Endothelial cell of umbilical vein (primary cell): ENCODE measurements around the gene MYRIP. TPM values are rescaled to one million over a fixed set of nuclear protein-coding genes. Genes with fewer than 3 reads are reported as not detected.

ENCODE experiments used
- BruUV-seq: library from RNA; stranded (reverse); fragments of 400-500 nt; replicated peaks from 2 replicates; lab custom pipeline; 2021; lab: Mats Ljungman, UMichigan
- CTCF ChIA-PET: fragments of 300-600, 350-600 bp; sonication (Branson Sonifier 250); formaldehyde crosslinking; loops from one replicate; lab custom pipeline; 2021; ENCODE audit warnings: antibody characterized with exemption, inconsistent platforms; lab: Charles Lee
- POLR2A ChIA-PET: fragments of 300-600, 350-600 bp; sonication (Branson Sonifier 250); formaldehyde crosslinking; loops from one replicate; lab custom pipeline; 2021; ENCODE audit warnings: antibody characterized with exemption, inconsistent platforms; lab: Charles Lee
- DNase-seq: peaks from one replicate; pipeline ENCODE4 v3.0.0-alpha.2; 2011; ENCODE audit warnings: low read depth, low spot score
- FAIRE-seq: peaks from 2 replicates; lab custom pipeline; 2011; peaks lifted over from hg19 to GRCh38; lab: Jason Lieb, UNC
- H2AFZ ChIP-seq: 2 replicates; pipeline ENCODE4 v1.6.0; 2012; ENCODE audit warnings: low read depth, low read length, control low read depth, inconsistent platforms
- H3K27ac ChIP-seq: 2 replicates; pipeline ENCODE4 v1.5.1; 2011; ENCODE audit warnings: low read depth, mild to moderate bottlenecking, control low read depth, low read length, moderate library complexity; ENCODE audit not compliant: insufficient read depth
- H3K27me3 ChIP-seq, 2 experiments: 2 replicates each; pipeline versions ENCODE4 v1.6.0 to v1.6.1; 2011; ENCODE audit warnings: low read length in 2 of 2, mixed read lengths in 1 of 2; ENCODE audit not compliant: control insufficient read depth in 2 of 2, insufficient read depth in 2 of 2
- H3K36me3 ChIP-seq, 2 experiments: 2 replicates in 1 of 2; 3 replicates in 1 of 2; pipeline ENCODE4 v1.5.1; 2011; ENCODE audit warnings: low read length in 2 of 2, mild to moderate bottlenecking in 1 of 2, moderate library complexity in 1 of 2; ENCODE audit not compliant: control insufficient read depth in 2 of 2, insufficient read depth in 2 of 2; ENCODE audit errors: extremely low read depth in 1 of 2
- H3K4me1 ChIP-seq: 3 replicates; pipeline ENCODE4 v1.5.1; 2011; ENCODE audit warnings: mild to moderate bottlenecking, low read length; ENCODE audit not compliant: control insufficient read depth, insufficient read depth; ENCODE audit errors: extremely low read depth
- H3K4me2 ChIP-seq: 2 replicates; pipeline ENCODE4 v1.6.1; 2011; ENCODE audit warnings: low read length, control low read depth, mixed read lengths; ENCODE audit not compliant: insufficient read depth
- H3K4me3 ChIP-seq, 3 experiments: fragments of 200-600 bp in 1 of 3; sonication (generic), shearing (Covaris generic) in 1 of 3; replicated peaks in 1 of 3; 2 replicates each; pipeline ENCODE4 v1.5.1; 2011 to 2016; ENCODE audit warnings: control low read depth in 3 of 3, low read length in 3 of 3, mild to moderate bottlenecking in 2 of 3, inconsistent platforms in 1 of 3, low read depth in 1 of 3, moderate library complexity in 1 of 3; ENCODE audit not compliant: insufficient read depth in 1 of 3
- H3K79me2 ChIP-seq: 2 replicates; pipeline ENCODE4 v1.6.0; 2012; ENCODE audit warnings: low read length, inconsistent platforms; ENCODE audit not compliant: control insufficient read depth, insufficient read depth
- H3K9ac ChIP-seq: replicated peaks from 2 replicates; pipeline ENCODE3; 2011; ENCODE audit warnings: low read length, control low read depth; ENCODE audit not compliant: insufficient read depth; ENCODE audit errors: extremely low read depth
- H3K9me1 ChIP-seq: replicated peaks from 3 replicates; pipeline ENCODE4 v1.6.0; 2011; ENCODE audit warnings: mild to moderate bottlenecking, low read length; ENCODE audit not compliant: control insufficient read depth, insufficient read depth; ENCODE audit errors: extremely low read depth
- H3K9me3 ChIP-seq: replicated peaks from 2 replicates; pipeline ENCODE4 v1.5.1; 2012; ENCODE audit warnings: low read length, inconsistent platforms; ENCODE audit not compliant: control insufficient read depth, insufficient read depth
- H4K20me1 ChIP-seq: replicated peaks from 2 replicates; pipeline ENCODE3; 2011; ENCODE audit warnings: mild to moderate bottlenecking, low read length; ENCODE audit not compliant: control insufficient read depth, insufficient read depth; ENCODE audit errors: extremely low read depth
- EZH2 ChIP-seq: IDR thresholded peaks from 2 replicates; pipeline ENCODE4 v1.6.1; 2012; ENCODE audit warnings: borderline replicate concordance, low read depth, mild to moderate bottlenecking, moderate library complexity, low read length, inconsistent platforms; ENCODE audit not compliant: severe bottlenecking
- FOS ChIP-seq: IDR thresholded peaks from 2 replicates; pipeline ENCODE4 v1.6.1; 2011; ENCODE audit warnings: mild to moderate bottlenecking, low read length, moderate library complexity, borderline replicate concordance; ENCODE audit not compliant: insufficient read depth
- GATA2 ChIP-seq: IDR thresholded peaks from 2 replicates; pipeline ENCODE4 v1.7.0; 2011; ENCODE audit warnings: low read depth, mild to moderate bottlenecking, moderate library complexity, mixed read lengths, low read length; ENCODE audit not compliant: insufficient read length, insufficient read depth
- JUN ChIP-seq: IDR thresholded peaks from 2 replicates; pipeline ENCODE4 v1.6.1; 2011; ENCODE audit warnings: borderline replicate concordance, low read depth; ENCODE audit not compliant: insufficient read length, insufficient read depth
- MYC ChIP-seq: IDR thresholded peaks from one replicate; pipeline ENCODE4 v1.6.1; 2011; ENCODE audit warnings: mild to moderate bottlenecking, low read depth, low read length
- POLR2A ChIP-seq: IDR thresholded peaks from 2 replicates; pipeline ENCODE4 v1.6.1; 2012; ENCODE audit warnings: low read depth, mild to moderate bottlenecking, control low read depth, low read length
- POLR2AphosphoS5 ChIP-seq: IDR thresholded peaks from 2 replicates; pipeline ENCODE4 v1.6.1; 2012; ENCODE audit warnings: low read depth, mild to moderate bottlenecking, control low read depth, low read length, moderate library complexity; ENCODE audit not compliant: insufficient read depth
- dilution Hi-C: fragments of 300-500 bp; cut with MboI; formaldehyde crosslinking; loops from one replicate; pipeline ENCODE4 v1.15.0; 2019; ENCODE audit warnings: low sequenced_read_pairs; ENCODE audit not compliant: extremely low pct_ligation_motif_present
- intact Hi-C: fragments of 100-400 bp; cut with micrococcal nuclease; formaldehyde crosslinking; loops from one replicate; pipeline ENCODE4 v1.10.0; 2022
- polyA plus RNA-seq, 4 experiments: library from polyadenylated mRNA; depleted of rRNA in 3 of 4; stranded (reverse) in 3 of 4; unstranded in 1 of 4; fragments of >200 nt; gene quantifications; 2 replicates each; pipeline versions ENCODE4 v1.2.1 to v1.2.3, GENCODE V29; 2011 to 2012; ENCODE audit warnings: missing spikeins in 1 of 4
- total RNA-seq: library from RNA; stranded (reverse); gene quantifications from 2 replicates; pipeline ENCODE4 v1.2.3, GENCODE V29; 2021
- TF ChIP-seq, protein P1 (sequence below), 2 donors: IDR thresholded peaks; 1 replicate in 1 of 2; 2 replicates in 1 of 2; pipeline ENCODE4 v1.5.1; 2011; ENCODE audit warnings: low read length in 2 of 2, mild to moderate bottlenecking in 2 of 2, moderate library complexity in 2 of 2, control low read depth in 1 of 2, inconsistent platforms in 1 of 2, low read depth in 1 of 2; ENCODE audit not compliant: insufficient read depth in 1 of 2; ENCODE audit errors: extremely low read depth in 1 of 2
- TF ChIP-seq, protein P2 (sequence below): IDR thresholded peaks from 2 replicates; pipeline ENCODE4 v1.6.1; 2011; ENCODE audit not compliant: insufficient read depth, insufficient read length

The MYRIP gene
- total and polyA plus RNA-seq, 2 donors (not counting 3 experiments of a cell fraction or from before 2014, with no cell fraction given) = 6.7 to 11.9 TPM

DNA sequence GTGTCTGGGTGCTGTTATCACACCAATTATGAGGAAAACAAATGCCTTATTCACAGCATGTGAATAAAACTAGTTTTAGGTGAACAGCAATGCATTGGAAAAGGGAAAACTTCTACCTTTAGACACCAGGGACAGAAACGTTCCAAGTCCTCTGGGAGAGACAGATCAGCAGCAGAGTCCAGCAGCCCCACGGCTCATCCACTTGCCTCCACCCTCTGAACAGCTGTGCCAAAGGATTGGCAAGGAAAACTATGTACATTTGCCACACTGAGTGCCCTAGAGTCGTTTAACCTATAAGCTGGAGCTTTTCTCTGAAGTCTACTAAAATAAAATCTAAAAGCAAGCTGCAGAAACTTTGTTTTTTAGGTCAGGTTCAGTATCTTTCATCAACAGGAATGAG is 392.4 kb downstream of the MYRIP start:
- no peaks in the 10 kb centered on the region for H3K79me2 ChIP-seq
- no peak for FAIRE-seq
- no peak for DNase-seq
- no peaks in the 10 kb centered on the region for H3K36me3 ChIP-seq
- no peak for TF ChIP-seq MYC
- TF ChIP-seq, protein P1, sequence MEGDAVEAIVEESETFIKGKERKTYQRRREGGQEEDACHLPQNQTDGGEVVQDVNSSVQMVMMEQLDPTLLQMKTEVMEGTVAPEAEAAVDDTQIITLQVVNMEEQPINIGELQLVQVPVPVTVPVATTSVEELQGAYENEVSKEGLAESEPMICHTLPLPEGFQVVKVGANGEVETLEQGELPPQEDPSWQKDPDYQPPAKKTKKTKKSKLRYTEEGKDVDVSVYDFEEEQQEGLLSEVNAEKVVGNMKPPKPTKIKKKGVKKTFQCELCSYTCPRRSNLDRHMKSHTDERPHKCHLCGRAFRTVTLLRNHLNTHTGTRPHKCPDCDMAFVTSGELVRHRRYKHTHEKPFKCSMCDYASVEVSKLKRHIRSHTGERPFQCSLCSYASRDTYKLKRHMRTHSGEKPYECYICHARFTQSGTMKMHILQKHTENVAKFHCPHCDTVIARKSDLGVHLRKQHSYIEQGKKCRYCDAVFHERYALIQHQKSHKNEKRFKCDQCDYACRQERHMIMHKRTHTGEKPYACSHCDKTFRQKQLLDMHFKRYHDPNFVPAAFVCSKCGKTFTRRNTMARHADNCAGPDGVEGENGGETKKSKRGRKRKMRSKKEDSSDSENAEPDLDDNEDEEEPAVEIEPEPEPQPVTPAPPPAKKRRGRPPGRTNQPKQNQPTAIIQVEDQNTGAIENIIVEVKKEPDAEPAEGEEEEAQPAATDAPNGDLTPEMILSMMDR (IDR thresholded peaks at IDR 0.05; ENCODE audit: extremely low read depth in 1 of 2, insufficient read depth in 1 of 2, low read depth in 1 of 2, low read length in 2 of 2) = no peak
- TF ChIP-seq, protein P2, sequence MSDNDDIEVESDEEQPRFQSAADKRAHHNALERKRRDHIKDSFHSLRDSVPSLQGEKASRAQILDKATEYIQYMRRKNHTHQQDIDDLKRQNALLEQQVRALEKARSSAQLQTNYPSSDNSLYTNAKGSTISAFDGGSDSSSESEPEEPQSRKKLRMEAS = no peak
- no peak for TF ChIP-seq POLR2AphosphoS5
- no peak for TF ChIP-seq JUN
- no peak for TF ChIP-seq EZH2
- TF ChIP-seq POLR2A = no peak
- TF ChIP-seq FOS = no peak
- no peak for TF ChIP-seq GATA2
- H3K9me3 ChIP-seq = no peaks in the 10 kb centered on the region
- dilution Hi-C loops = no loop called here
- no peaks in the 10 kb centered on the region for H3K4me1 ChIP-seq
- no peak overlapping the region for H3K27ac ChIP-seq
- H3K4me3 ChIP-seq = no peak overlapping the region
- ChIA-PET CTCF (no interaction called here), POLR2A (no interaction called here)
- H3K4me2 ChIP-seq = no peak overlapping the region
- H3K27me3 ChIP-seq = no peaks in the 10 kb centered on the region
- BruUV-seq = no TSS peak
- no peak overlapping the region for H3K9ac ChIP-seq
- no peak overlapping the region for H2AFZ ChIP-seq
- no peaks in the 10 kb centered on the region for H4K20me1 ChIP-seq
- no peaks in the 10 kb centered on the region for H3K9me1 ChIP-seq
- intact Hi-C loops = no loop called here
